GM20431 (cell line): ENCODE measurements around the gene EBI3.
"Not testable (repeated sequence)": the region's sequence is repeated elsewhere in the genome, so short reads cannot be mapped to it uniquely, and the experiment has no call there.

Source experiments
- in situ Hi-C: fragments of 300-500 bp; cut with MseI, MboI; formaldehyde crosslinking; loops from one replicate; pipeline ENCODE4 v1.15.0; 2020; ENCODE audit warnings: low sequenced_read_pairs; ENCODE audit not compliant: unreplicated experiment

EBI3 gene

GRCh38 chr19:4199699-4200293 is 29.5 kb upstream of the EBI3 start:
- in situ Hi-C loops = no loop called here

- in situ Hi-C loops = no loop called here
Observed at GRCh38 chr19:4200940-4201542, 28.3 kb upstream of the EBI3 start.

- in situ Hi-C loops = no loop called here
Observed at GRCh38 chr19:4201798-4202197, 27.5 kb upstream of the EBI3 start.

GRCh38 chr19:4206818-4207484 is 22.4 kb upstream of the EBI3 start:
- in situ Hi-C loops = no loop called here

- in situ Hi-C loops = no loop called here
Observed at GRCh38 chr19:4208385-4209094, 20.8 kb upstream of the EBI3 start.

GRCh38 chr19:4210166-4210731 is 19.1 kb upstream of the EBI3 start:
- in situ Hi-C loops = no loop called here

- in situ Hi-C loops = no loop called here
Observed at GRCh38 chr19:4213116-4213515, 16.2 kb upstream of the EBI3 start.

GRCh38 chr19:4215807-4216206 is 13.5 kb upstream of the EBI3 start:
- in situ Hi-C loops = no loop called here

- in situ Hi-C loops = no loop called here
Observed at GRCh38 chr19:4216846-4217245, 12.5 kb upstream of the EBI3 start.

GRCh38 chr19:4217429-4218264 is 11.7 kb upstream of the EBI3 start:
- in situ Hi-C loops = no loop called here

GRCh38 chr19:4218523-4218922 is 10.8 kb upstream of the EBI3 start:
- in situ Hi-C loops = not testable (repeated sequence)

- in situ Hi-C loops = no loop called here
Observed at GRCh38 chr19:4220188-4220587, 9.1 kb upstream of the EBI3 start.

- in situ Hi-C loops = no loop called here
Observed at GRCh38 chr19:4224470-4224869, 4.9 kb upstream of the EBI3 start.

- in situ Hi-C loops = no loop called here
Observed at GRCh38 chr19:4225885-4226284, 3.4 kb upstream of the EBI3 start.

- in situ Hi-C loops = no loop called here
Observed at GRCh38 chr19:4227771-4228170, 1.6 kb upstream of the EBI3 start.

GRCh38 chr19:4228765-4229178 is 551 bp upstream of the EBI3 start:
- in situ Hi-C loops = no loop called here

GRCh38 chr19:4230237-4230636 is 914 bp downstream of the EBI3 start:
- in situ Hi-C loops = not testable (repeated sequence)

- in situ Hi-C loops = not testable (repeated sequence)
Observed at GRCh38 chr19:4231521-4231920, 2.2 kb downstream of the EBI3 start.

- in situ Hi-C loops = not testable (repeated sequence)
Observed at GRCh38 chr19:4232139-4232538, 2.8 kb downstream of the EBI3 start.
